ENCODE measurements around the gene DOK3. TPM values are rescaled to one million over a fixed set of nuclear protein-coding genes. Genes with fewer than 3 reads are reported as not detected.
A peak's percentile ranks its signal among the peaks of the same experiment; 100 is the strongest.

Gene DOK3
- total and polyA plus RNA-seq, 2 of the 13 experiments (the other 11 are each of a cell fraction or from before 2014, with no cell fraction given) = 1.4 to 1.5 TPM

- TF ChIP-seq ZFP37 (CRISPR knock-in tag; IDR thresholded peaks at IDR 0.05; ENCODE audit: borderline replicate concordance) (no peak), ZNF121 (CRISPR knock-in tag; IDR thresholded peaks at IDR 0.05) (no peak), NR2F2 (IDR thresholded peaks at IDR 0.05; ENCODE audit: borderline replicate concordance, low read depth) (no peak), POLR2A (IDR thresholded peaks at IDR 0.05; ENCODE audit: insufficient read depth in 1 of 2, low read depth in 2 of 2, low read length in 2 of 2) (peak in 1 of 2 experiments; percentile 42; a peak in 1 of 4 replicates), ZFP41 (CRISPR knock-in tag; IDR thresholded peaks at IDR 0.05; ENCODE audit: borderline replicate concordance) (no peak), IKZF1 (IDR thresholded peaks at IDR 0.05) (no peak), ZNF274 (CRISPR knock-in tag; IDR thresholded peaks at IDR 0.05) (no peak), NFATC3 (CRISPR knock-in tag; IDR thresholded peaks at IDR 0.05) (no peak), UBTF (CRISPR knock-in tag; IDR thresholded peaks at IDR 0.05) (peak; percentile 36; the same call in 1 of the 2 replicates), ZSCAN31 (CRISPR knock-in tag; IDR thresholded peaks at IDR 0.05; ENCODE audit: low read depth) (no peak), HOXA9 (CRISPR knock-in tag; IDR thresholded peaks at IDR 0.05; ENCODE audit: borderline replicate concordance) (0 out of 2 replicates have a peak, but pooled peaks have one; percentile 15), ZEB1 (IDR thresholded peaks at IDR 0.05; ENCODE audit: insufficient replicate concordance, low read depth) (no peak), IKZF4 (CRISPR knock-in tag; IDR thresholded peaks at IDR 0.05; ENCODE audit: borderline replicate concordance, low read depth, not compliant biosample characterization) (no peak), CEBPG (CRISPR knock-in tag; IDR thresholded peaks at IDR 0.05) (no peak), NFIB (CRISPR knock-in tag; IDR thresholded peaks at IDR 0.05; ENCODE audit: borderline replicate concordance) (no peak)
- TF ChIP-seq, protein P1, sequence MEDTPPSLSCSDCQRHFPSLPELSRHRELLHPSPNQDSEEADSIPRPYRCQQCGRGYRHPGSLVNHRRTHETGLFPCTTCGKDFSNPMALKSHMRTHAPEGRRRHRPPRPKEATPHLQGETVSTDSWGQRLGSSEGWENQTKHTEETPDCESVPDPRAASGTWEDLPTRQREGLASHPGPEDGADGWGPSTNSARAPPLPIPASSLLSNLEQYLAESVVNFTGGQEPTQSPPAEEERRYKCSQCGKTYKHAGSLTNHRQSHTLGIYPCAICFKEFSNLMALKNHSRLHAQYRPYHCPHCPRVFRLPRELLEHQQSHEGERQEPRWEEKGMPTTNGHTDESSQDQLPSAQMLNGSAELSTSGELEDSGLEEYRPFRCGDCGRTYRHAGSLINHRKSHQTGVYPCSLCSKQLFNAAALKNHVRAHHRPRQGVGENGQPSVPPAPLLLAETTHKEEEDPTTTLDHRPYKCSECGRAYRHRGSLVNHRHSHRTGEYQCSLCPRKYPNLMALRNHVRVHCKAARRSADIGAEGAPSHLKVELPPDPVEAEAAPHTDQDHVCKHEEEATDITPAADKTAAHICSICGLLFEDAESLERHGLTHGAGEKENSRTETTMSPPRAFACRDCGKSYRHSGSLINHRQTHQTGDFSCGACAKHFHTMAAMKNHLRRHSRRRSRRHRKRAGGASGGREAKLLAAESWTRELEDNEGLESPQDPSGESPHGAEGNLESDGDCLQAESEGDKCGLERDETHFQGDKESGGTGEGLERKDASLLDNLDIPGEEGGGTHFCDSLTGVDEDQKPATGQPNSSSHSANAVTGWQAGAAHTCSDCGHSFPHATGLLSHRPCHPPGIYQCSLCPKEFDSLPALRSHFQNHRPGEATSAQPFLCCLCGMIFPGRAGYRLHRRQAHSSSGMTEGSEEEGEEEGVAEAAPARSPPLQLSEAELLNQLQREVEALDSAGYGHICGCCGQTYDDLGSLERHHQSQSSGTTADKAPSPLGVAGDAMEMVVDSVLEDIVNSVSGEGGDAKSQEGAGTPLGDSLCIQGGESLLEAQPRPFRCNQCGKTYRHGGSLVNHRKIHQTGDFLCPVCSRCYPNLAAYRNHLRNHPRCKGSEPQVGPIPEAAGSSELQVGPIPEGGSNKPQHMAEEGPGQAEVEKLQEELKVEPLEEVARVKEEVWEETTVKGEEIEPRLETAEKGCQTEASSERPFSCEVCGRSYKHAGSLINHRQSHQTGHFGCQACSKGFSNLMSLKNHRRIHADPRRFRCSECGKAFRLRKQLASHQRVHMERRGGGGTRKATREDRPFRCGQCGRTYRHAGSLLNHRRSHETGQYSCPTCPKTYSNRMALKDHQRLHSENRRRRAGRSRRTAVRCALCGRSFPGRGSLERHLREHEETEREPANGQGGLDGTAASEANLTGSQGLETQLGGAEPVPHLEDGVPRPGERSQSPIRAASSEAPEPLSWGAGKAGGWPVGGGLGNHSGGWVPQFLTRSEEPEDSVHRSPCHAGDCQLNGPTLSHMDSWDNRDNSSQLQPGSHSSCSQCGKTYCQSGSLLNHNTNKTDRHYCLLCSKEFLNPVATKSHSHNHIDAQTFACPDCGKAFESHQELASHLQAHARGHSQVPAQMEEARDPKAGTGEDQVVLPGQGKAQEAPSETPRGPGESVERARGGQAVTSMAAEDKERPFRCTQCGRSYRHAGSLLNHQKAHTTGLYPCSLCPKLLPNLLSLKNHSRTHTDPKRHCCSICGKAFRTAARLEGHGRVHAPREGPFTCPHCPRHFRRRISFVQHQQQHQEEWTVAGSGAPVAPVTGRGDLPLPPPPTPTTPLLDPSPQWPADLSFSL (CRISPR knock-in tag; IDR thresholded peaks at IDR 0.05) = no peak
- TF ChIP-seq, protein P2, sequence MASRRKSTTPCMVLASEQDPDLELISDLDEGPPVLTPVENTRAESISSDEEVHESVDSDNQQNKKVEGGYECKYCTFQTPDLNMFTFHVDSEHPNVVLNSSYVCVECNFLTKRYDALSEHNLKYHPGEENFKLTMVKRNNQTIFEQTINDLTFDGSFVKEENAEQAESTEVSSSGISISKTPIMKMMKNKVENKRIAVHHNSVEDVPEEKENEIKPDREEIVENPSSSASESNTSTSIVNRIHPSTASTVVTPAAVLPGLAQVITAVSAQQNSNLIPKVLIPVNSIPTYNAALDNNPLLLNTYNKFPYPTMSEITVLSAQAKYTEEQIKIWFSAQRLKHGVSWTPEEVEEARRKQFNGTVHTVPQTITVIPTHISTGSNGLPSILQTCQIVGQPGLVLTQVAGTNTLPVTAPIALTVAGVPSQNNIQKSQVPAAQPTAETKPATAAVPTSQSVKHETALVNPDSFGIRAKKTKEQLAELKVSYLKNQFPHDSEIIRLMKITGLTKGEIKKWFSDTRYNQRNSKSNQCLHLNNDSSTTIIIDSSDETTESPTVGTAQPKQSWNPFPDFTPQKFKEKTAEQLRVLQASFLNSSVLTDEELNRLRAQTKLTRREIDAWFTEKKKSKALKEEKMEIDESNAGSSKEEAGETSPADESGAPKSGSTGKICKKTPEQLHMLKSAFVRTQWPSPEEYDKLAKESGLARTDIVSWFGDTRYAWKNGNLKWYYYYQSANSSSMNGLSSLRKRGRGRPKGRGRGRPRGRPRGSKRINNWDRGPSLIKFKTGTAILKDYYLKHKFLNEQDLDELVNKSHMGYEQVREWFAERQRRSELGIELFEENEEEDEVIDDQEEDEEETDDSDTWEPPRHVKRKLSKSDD (CRISPR knock-in tag; IDR thresholded peaks at IDR 0.05; ENCODE audit: low read depth) = no peak
These were observed 36.9 kb downstream of the DOK3 start (continued) for GRCh38 chr5:177472460-177473442.
